Measurements from ENCODE around the gene MYCBPAP. TPM values are rescaled to one million over a fixed set of nuclear protein-coding genes. Genes with fewer than 3 reads are reported as not detected.

The MYCBPAP gene
- total and polyA plus RNA-seq, 11 donors: 0.29 to 2.4 (median 0.76) TPM; not detected in 1

DNA sequence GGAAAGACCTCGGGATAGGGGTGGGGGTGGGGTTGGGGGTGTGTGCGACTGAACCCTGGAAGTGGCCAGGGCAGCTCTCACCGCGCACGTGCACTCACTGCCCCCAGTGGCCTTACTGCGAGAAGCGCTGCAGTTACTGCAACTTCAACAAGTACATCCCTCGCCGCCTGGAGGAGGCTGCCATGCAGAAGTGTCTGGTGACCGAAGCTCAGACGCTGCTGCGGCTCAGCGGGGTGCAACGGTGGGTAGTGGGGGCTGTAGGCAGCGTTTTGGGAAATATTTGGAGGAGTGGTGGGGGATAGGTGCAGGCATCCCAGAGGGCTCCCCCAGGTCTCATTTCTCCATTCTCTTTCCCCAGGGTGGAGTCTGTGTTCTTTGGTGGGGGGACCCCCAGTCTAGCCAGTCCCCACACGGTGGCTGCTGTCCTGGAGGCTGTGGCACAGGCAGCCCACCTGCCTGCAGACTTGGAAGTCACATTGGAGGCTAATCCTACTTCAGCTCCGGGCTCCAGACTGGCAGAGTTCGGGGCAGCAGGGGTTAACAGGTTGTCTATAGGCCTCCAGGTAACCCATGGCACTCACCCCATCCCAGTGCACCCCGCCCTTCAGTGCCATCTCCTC lies 28.6 kb upstream of the MYCBPAP start:
- peak; percentile 65 to 85 (median 82) for DNase-seq
- intact Hi-C loops (cut with DNase I): loop anchor here in 9 of 10 donors (2.0 to 10.0 kb wide), 19 partner anchors 52 to 363 kb away; partner anchors contain the start of genes ACSF2 (in 3 of the 9), SPATA20 (in 2 of the 9), EME1 (in 1 of the 9) and LRRC59 (in 1 of the 9)
- peaks cover 0 to 51% (median 32%) of the 10 kb centered on the region in 12 donors for H3K4me1 ChIP-seq
- peaks cover 0 to 37% (median 23%) of the 10 kb centered on the region in 9 donors for H3K36me3 ChIP-seq
- TF ChIP-seq, protein P1, sequence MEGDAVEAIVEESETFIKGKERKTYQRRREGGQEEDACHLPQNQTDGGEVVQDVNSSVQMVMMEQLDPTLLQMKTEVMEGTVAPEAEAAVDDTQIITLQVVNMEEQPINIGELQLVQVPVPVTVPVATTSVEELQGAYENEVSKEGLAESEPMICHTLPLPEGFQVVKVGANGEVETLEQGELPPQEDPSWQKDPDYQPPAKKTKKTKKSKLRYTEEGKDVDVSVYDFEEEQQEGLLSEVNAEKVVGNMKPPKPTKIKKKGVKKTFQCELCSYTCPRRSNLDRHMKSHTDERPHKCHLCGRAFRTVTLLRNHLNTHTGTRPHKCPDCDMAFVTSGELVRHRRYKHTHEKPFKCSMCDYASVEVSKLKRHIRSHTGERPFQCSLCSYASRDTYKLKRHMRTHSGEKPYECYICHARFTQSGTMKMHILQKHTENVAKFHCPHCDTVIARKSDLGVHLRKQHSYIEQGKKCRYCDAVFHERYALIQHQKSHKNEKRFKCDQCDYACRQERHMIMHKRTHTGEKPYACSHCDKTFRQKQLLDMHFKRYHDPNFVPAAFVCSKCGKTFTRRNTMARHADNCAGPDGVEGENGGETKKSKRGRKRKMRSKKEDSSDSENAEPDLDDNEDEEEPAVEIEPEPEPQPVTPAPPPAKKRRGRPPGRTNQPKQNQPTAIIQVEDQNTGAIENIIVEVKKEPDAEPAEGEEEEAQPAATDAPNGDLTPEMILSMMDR (IDR thresholded peaks at IDR 0.05): peak in 10 of 12 donors; percentile 17 to 59 (median 38)
- TF ChIP-seq POLR2A (IDR thresholded peaks at IDR 0.05): no peak
- no peaks in the 10 kb centered on the region for H3K9me3 ChIP-seq
- ATAC-seq: peak; percentile 23 to 67 (median 58)
- H3K4me3 ChIP-seq: peak overlapping the region; percentile 47 to 96 (median 83)
- 17 to 32% (median 21%) methylated on average over 8 to 19 of the region's 19 CpGs for WGBS, 4 donors
- peak overlapping the region in 10 of 12 donors; percentile 77 to 93 (median 86) for H3K27ac ChIP-seq
- no peaks in the 10 kb centered on the region for H3K27me3 ChIP-seq

DNA sequence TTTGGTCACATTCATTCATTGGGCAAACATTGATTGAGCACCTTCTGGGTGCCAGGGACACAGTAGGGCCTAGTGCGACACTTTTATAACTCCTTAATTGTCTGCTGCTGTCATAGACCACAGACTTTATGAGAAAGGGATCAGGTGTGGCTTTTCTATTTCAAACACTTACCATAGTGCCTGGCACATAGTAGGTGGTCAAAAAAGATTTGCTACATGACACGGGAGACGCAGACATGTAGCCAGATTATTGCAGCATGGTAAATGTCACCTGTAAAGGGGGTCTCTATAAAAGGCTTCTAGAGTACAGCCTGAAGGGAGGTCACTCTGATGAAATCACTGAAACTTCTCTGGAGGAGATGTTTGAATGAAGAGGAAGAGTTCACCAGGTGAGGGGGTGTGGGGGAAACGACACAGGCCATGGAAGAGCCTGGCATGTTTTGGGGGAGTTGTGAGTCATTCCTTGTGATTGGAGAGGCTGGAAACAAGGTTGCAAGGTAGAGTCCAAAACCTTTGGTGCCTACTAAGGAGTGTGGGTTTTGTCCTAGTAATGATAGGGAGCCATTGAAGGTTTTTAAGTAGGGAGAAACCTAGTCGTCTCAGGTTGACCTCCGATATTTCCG lies 28.0 kb upstream of the MYCBPAP start:
- Histone ChIP-seq H3K36me3 (peaks cover 0 to 43% (median 29%) of the 10 kb centered on the region in 9 donors), H3K27ac (peak overlapping the region in 3 of 12 donors; percentile 85 to 90 (median 85)), H3K9me3 (no peaks in the 10 kb centered on the region), H3K4me1 (peaks cover 0 to 51% (median 32%) of the 10 kb centered on the region in 12 donors), H3K4me3 (peak overlapping the region in 4 of 12 donors; percentile 63 to 92 (median 87)), H3K27me3 (no peaks in the 10 kb centered on the region)
- ATAC-seq (no peak), DNase-seq (no peak)
- 81 to 89% (median 86%) methylated on average over 7 of the region's 7 CpGs for WGBS, 4 donors
- intact Hi-C loops (cut with DNase I): loop anchor here in 8 of 10 donors (5.0 to 10.0 kb wide), 10 partner anchors 62 to 362 kb away; partner anchors contain the start of gene SPATA20 (in 1 of the 8)
- TF ChIP-seq, protein P1 (IDR thresholded peaks at IDR 0.05): no peak
- TF ChIP-seq POLR2A (IDR thresholded peaks at IDR 0.05): no peak

DNA sequence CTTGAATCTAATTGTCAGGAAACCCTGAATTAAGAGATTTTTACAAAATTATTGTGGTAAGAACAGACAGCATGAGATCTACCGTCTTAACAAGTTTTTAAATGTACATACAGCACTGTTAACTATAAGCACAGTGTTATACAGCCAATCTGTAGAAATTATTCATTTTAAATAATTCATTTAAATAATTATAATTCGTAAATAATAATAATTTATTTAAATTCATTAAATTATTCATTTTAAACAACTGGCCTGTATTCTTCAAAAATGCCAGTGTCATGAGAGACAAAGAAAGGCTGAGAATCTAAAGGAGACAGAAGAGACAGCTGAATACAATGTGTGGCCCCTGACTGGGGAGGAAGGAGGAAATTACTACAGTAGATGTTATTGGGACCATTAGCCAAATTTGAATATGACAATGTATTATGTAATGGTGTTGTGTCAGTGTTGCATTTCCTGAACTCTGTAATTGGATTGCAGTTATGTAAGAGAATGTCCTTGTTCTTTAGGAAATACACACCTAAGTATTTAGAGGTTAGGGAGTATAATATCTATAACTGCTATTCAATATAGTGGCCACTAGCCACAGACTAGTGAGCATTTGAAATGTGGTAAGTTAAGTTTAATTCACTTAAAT lies 27.3 kb upstream of the MYCBPAP start:
- H3K36me3 ChIP-seq: peaks cover 0 to 51% (median 36%) of the 10 kb centered on the region in 9 donors
- intact Hi-C loops (cut with DNase I): loop anchor here in 8 of 10 donors (5.0 to 10.0 kb wide), 10 partner anchors 61 to 361 kb away; partner anchors contain the start of gene SPATA20 (in 1 of the 8)

More for the DNA sequence above, 27.3 kb upstream of the MYCBPAP start:
- no peak overlapping the region for H3K4me3 ChIP-seq
- no peaks in the 10 kb centered on the region for H3K9me3 ChIP-seq
- no peak for TF ChIP-seq POLR2A (IDR thresholded peaks at IDR 0.05)
- TF ChIP-seq, protein P1 (IDR thresholded peaks at IDR 0.05): no peak
- H3K4me1 ChIP-seq: peaks cover 0 to 51% (median 32%) of the 10 kb centered on the region in 12 donors
- 82 to 93% (median 85%) methylated on average over 2 of the region's 2 CpGs for WGBS, 4 donors
- no peaks in the 10 kb centered on the region for H3K27me3 ChIP-seq
- ATAC-seq: no peak
- DNase-seq: no peak
- peak overlapping the region in 4 of 12 donors; percentile 6 to 82 (median 16) for H3K27ac ChIP-seq
